Measurements from ENCODE around the gene RTN1.

RTN1 gene

DNA sequence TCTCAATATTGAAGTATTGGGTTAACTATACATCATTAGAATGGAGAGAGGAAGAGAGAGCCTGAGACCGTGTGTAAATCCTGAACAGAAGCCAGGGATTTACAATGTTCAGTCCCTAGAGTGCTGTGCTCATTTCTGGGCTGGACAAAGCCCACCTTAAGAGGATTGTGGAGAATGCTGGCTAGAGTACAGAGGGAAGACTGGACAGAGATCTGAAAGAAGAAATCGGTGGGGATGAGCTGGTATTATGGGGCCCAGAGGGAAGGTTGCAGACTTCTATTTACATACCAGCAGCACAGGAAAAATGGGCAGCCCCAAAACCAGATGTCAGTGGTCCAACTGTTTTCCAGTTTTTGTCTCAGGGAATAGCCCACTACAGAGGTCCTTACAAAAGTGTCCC lies 42.3 kb downstream of the RTN1 start:
- Histone ChIP-seq H3K4me2 (ENCODE audit: low read length) (no peak overlapping the region), H4K20me1 (ENCODE audit: insufficient read depth, low read length) (no peaks in the 10 kb centered on the region), H3K9me3 (ENCODE audit: insufficient read depth, low read length) (no peaks in the 10 kb centered on the region), H3K9ac (ENCODE audit: low read length) (no peak overlapping the region), H2AFZ (ENCODE audit: low read depth, low read length) (no peak overlapping the region), H3K27me3 (ENCODE audit: low read depth, low read length) (no peaks in the 10 kb centered on the region), H3K27ac (ENCODE audit: low read length) (no peak overlapping the region), H3K79me2 (ENCODE audit: low read length) (no peaks in the 10 kb centered on the region), H3K36me3 (replicated peaks; ENCODE audit: low read depth, low read length) (no peaks in the 10 kb centered on the region), H3K4me1 (ENCODE audit: low read length) (peaks cover 11% of the 10 kb centered on the region), H3K4me3 (ENCODE audit: low read length) (no peak overlapping the region)
- TF ChIP-seq, protein P1, sequence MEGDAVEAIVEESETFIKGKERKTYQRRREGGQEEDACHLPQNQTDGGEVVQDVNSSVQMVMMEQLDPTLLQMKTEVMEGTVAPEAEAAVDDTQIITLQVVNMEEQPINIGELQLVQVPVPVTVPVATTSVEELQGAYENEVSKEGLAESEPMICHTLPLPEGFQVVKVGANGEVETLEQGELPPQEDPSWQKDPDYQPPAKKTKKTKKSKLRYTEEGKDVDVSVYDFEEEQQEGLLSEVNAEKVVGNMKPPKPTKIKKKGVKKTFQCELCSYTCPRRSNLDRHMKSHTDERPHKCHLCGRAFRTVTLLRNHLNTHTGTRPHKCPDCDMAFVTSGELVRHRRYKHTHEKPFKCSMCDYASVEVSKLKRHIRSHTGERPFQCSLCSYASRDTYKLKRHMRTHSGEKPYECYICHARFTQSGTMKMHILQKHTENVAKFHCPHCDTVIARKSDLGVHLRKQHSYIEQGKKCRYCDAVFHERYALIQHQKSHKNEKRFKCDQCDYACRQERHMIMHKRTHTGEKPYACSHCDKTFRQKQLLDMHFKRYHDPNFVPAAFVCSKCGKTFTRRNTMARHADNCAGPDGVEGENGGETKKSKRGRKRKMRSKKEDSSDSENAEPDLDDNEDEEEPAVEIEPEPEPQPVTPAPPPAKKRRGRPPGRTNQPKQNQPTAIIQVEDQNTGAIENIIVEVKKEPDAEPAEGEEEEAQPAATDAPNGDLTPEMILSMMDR (IDR thresholded peaks at IDR 0.05; ENCODE audit: low read depth, low read length) = no peak
- TF ChIP-seq EZH2phosphoT487 (IDR thresholded peaks at IDR 0.05; ENCODE audit: low read depth) = no peak

DNA sequence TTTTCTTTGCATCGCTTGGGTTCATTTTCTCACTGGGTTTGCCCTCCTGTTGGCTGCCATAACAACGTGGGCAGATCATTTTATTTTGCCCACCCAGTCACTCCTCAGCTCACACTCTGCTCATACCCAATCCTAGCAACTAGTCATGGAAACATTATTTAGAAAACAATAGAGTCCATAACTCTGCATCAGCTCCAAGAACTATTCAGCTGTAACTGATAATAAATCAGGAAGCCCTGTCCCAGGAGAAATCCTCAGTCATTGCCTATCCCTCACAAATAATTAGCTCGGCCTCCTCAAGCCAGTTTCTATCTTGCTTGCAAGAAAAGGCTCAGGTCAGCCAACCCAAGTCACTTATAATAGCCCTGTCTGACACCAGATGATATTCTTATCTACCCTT lies 43.2 kb downstream of the RTN1 start:
- H2AFZ ChIP-seq (ENCODE audit: low read depth, low read length) = no peak overlapping the region
- H3K4me3 ChIP-seq (ENCODE audit: low read length) = no peak overlapping the region
- H3K36me3 ChIP-seq (replicated peaks; ENCODE audit: low read depth, low read length) = no peaks in the 10 kb centered on the region
- no peak overlapping the region for H3K4me2 ChIP-seq (ENCODE audit: low read length)
- H3K4me1 ChIP-seq (ENCODE audit: low read length) = peaks cover 18% of the 10 kb centered on the region
- H3K9me3 ChIP-seq (ENCODE audit: insufficient read depth, low read length) = no peaks in the 10 kb centered on the region
- TF ChIP-seq, protein P1 (IDR thresholded peaks at IDR 0.05; ENCODE audit: low read depth, low read length) = no peak
- no peak for TF ChIP-seq EZH2phosphoT487 (IDR thresholded peaks at IDR 0.05; ENCODE audit: low read depth)
- H3K79me2 ChIP-seq (ENCODE audit: low read length) = no peaks in the 10 kb centered on the region
- no peaks in the 10 kb centered on the region for H4K20me1 ChIP-seq (ENCODE audit: insufficient read depth, low read length)
- no peak overlapping the region for H3K27ac ChIP-seq (ENCODE audit: low read length)
- no peak overlapping the region for H3K9ac ChIP-seq (ENCODE audit: low read length)
- no peaks in the 10 kb centered on the region for H3K27me3 ChIP-seq (ENCODE audit: low read depth, low read length)

DNA sequence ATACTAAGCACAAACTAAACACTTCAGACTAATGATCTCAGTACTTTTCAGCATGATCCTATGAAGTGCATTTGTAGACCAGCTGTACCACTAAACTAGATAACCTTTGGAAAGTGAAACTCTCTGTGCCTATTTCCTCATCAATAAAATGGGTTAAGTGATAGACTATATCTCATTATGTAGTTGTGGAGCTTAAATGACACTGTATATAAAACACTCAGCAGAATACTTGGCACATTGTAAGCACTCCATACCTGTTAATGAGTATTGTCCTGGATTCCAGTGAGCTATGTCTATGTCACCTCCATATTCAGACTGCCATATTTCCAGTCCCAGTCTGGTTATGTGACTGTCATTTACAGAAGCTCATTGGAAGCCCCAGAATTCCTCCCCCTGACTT lies 44.4 kb downstream of the RTN1 start:
- no peak overlapping the region for H3K4me2 ChIP-seq (ENCODE audit: low read length)
- H3K79me2 ChIP-seq (ENCODE audit: low read length) = no peaks in the 10 kb centered on the region
- no peak overlapping the region for H2AFZ ChIP-seq (ENCODE audit: low read depth, low read length)
- H4K20me1 ChIP-seq (ENCODE audit: insufficient read depth, low read length) = no peaks in the 10 kb centered on the region
- no peaks in the 10 kb centered on the region for H3K27me3 ChIP-seq (ENCODE audit: low read depth, low read length)
- no peaks in the 10 kb centered on the region for H3K36me3 ChIP-seq (replicated peaks; ENCODE audit: low read depth, low read length)
- 0 out of 2 replicates have a peak, but pooled peaks cover 6% of the 10 kb centered on the region for H3K9me3 ChIP-seq (ENCODE audit: insufficient read depth, low read length)
- no peak overlapping the region for H3K27ac ChIP-seq (ENCODE audit: low read length)
- no peak overlapping the region for H3K9ac ChIP-seq (ENCODE audit: low read length)
- peaks cover 18% of the 10 kb centered on the region for H3K4me1 ChIP-seq (ENCODE audit: low read length)
- H3K4me3 ChIP-seq (ENCODE audit: low read length) = no peak overlapping the region
- no peak for TF ChIP-seq EZH2phosphoT487 (IDR thresholded peaks at IDR 0.05; ENCODE audit: low read depth)

DNA sequence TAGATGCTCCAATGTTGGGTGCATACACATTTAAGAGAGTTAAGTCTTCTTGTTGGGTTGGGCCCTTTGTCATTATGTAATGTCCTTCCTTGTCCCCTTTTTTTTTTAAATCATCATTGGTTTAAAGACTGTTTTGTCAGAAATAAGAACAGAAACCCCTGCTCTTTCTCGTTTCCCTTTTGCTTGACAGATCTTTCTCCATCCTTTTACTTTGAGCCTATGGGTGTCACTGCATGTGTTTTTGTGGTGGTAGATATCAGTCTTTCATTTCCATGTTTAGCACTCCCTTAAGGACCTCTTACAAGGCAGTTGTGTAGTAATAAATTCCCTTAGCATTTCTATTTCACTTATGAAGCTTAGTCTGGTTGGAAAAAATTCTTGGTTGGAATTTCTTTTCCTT lies 47.4 kb downstream of the RTN1 start:
- Histone ChIP-seq H3K4me2 (ENCODE audit: low read length) (peak overlapping the region; percentile 52), H3K4me1 (ENCODE audit: low read length) (peaks cover 18% of the 10 kb centered on the region), H2AFZ (ENCODE audit: low read depth, low read length) (no peak overlapping the region), H3K9ac (ENCODE audit: low read length) (no peak overlapping the region), H3K36me3 (replicated peaks; ENCODE audit: low read depth, low read length) (no peaks in the 10 kb centered on the region), H3K79me2 (ENCODE audit: low read length) (no peaks in the 10 kb centered on the region), H4K20me1 (ENCODE audit: insufficient read depth, low read length) (no peaks in the 10 kb centered on the region), H3K9me3 (ENCODE audit: insufficient read depth, low read length) (0 out of 2 replicates have a peak, but pooled peaks cover 6% of the 10 kb centered on the region), H3K27ac (ENCODE audit: low read length) (peak overlapping the region; percentile 27; the same call in 1 of the 2 replicates), H3K27me3 (ENCODE audit: low read depth, low read length) (no peaks in the 10 kb centered on the region), H3K4me3 (ENCODE audit: low read length) (no peak overlapping the region)
- no peak for TF ChIP-seq EZH2phosphoT487 (IDR thresholded peaks at IDR 0.05; ENCODE audit: low read depth)
- TF ChIP-seq, protein P1 (IDR thresholded peaks at IDR 0.05; ENCODE audit: low read depth, low read length) = no peak

Data from OCI-LY3 (cell line).